ENCODE results near the gene TMTC1.

Gene TMTC1

GRCh38 chr12:29609431-29610215 lies 174.1 kb downstream of the TMTC1 start:
- DNase-seq, result no peak

GRCh38 chr12:29608581-29608980 lies 175.2 kb downstream of the TMTC1 start:
- no peak for DNase-seq

GRCh38 chr12:29599381-29599780 lies 184.4 kb downstream of the TMTC1 start:
- no peak for DNase-seq

- no peak for DNase-seq
Observed at GRCh38 chr12:29595071-29595755, 188.5 kb downstream of the TMTC1 start.

GRCh38 chr12:29593001-29593400 lies 190.7 kb downstream of the TMTC1 start:
- DNase-seq, result no peak

GRCh38 chr12:29591140-29592020 lies 192.4 kb downstream of the TMTC1 start:
- no peak for DNase-seq

GRCh38 chr12:29589851-29590250 lies 193.9 kb downstream of the TMTC1 start:
- DNase-seq, result no peak

- no peak for DNase-seq
Observed at GRCh38 chr12:29589286-29589820, 194.4 kb downstream of the TMTC1 start.

GRCh38 chr12:29582677-29583272 lies 201.0 kb downstream of the TMTC1 start:
- no peak for DNase-seq

GRCh38 chr12:29582146-29582545 lies 201.6 kb downstream of the TMTC1 start:
- no peak for DNase-seq

GRCh38 chr12:29581631-29582030 lies 202.1 kb downstream of the TMTC1 start:
- no peak for DNase-seq

- no peak for DNase-seq
Observed at GRCh38 chr12:29580971-29581370, 202.8 kb downstream of the TMTC1 start.

GRCh38 chr12:29578731-29579130 lies 205.0 kb downstream of the TMTC1 start:
- no peak for DNase-seq

GRCh38 chr12:29578070-29578469 lies 205.7 kb downstream of the TMTC1 start:
- DNase-seq, result no peak

- DNase-seq, result no peak
Observed at GRCh38 chr12:29574500-29574899, 209.2 kb downstream of the TMTC1 start.

- DNase-seq, result no peak
Observed at GRCh38 chr12:29572938-29573337, 210.8 kb downstream of the TMTC1 start.

- no peak for DNase-seq
Observed at GRCh38 chr12:29572464-29572863, 211.3 kb downstream of the TMTC1 start.

GRCh38 chr12:29569132-29569757 lies 214.5 kb downstream of the TMTC1 start:
- DNase-seq, result no peak

- no peak for DNase-seq
Observed at GRCh38 chr12:29566441-29566840, 217.3 kb downstream of the TMTC1 start.

- DNase-seq, result no peak
Observed at GRCh38 chr12:29565727-29566126, 218.0 kb downstream of the TMTC1 start.

GRCh38 chr12:29564925-29565324 lies 218.8 kb downstream of the TMTC1 start:
- DNase-seq, result no peak

GRCh38 chr12:29563636-29564035 lies 220.1 kb downstream of the TMTC1 start:
- no peak for DNase-seq

Data from SIG-M5 (cell line).